PC-9 (cell line): ENCODE measurements around the gene CMTM6.

ENCODE experiments used
- CTCF ChIP-seq: fragments of 200-600 bp; sonication (generic); conservative IDR thresholded peaks from 2 replicates; pipeline ENCODE4 v1.6.1; 2017; ENCODE audit warnings: mixed run types, antibody characterized with exemption, mild to moderate bottlenecking, moderate library complexity
- EZH2 ChIP-seq: fragments of 200-600 bp; sonication (generic); IDR thresholded peaks from 2 replicates; pipeline ENCODE4 v1.8.0; 2017; ENCODE audit warnings: antibody characterized with exemption, low read depth

DNA sequence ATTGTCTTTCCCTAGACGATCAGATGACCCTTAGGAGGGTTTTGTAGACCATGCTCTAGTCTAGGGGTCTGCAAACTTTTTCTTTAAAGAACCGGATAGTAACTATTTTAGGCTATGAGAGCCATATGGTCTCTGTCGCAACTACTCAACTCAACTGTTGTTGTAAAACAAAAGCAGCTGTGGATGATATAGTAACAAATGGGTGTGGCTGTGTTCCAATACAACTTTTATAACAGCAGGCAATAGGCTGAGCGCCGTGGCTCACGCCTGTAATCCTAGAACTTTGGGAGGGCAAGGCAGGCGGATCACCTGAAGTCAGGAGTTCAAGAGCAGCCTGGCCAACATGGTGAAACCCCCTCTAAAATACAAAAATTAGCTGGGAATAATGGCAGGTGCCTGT is 6.1 kb upstream of the CMTM6 start:
- no peak for TF ChIP-seq CTCF
- TF ChIP-seq EZH2, result no peak
